ENCODE data around the gene RPUSD2.
A peak's percentile ranks its signal among the peaks of the same experiment; 100 is the strongest.

Gene RPUSD2

DNA sequence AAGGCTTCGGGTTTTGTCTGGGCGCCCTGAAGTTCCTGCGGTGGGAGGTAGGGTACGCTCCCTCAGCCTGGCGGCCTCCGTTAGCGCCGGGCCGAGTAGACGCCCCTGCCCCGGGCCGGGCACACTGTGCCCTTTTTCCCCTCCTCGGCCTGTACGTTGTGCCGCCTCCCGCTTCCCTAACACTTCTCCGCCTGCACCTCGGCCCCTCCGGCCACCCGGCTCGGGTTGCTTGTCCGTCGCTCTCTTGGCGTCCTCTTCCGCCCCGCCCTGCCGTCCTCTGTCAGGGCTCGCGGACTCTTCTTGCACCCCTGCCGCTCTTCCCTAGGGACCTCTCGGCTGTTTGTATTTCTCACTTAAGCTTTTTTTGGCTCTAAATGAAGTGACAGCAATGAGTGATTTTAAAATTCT is 25.3 kb downstream of the RPUSD2 start:
- no peak for TF ChIP-seq CTCF (conservative IDR thresholded peaks at IDR 0.05; ENCODE audit: control insufficient read depth, insufficient read depth, low read depth, low read length)
- peak; percentile 43 for DNase-seq (ENCODE audit: low read depth)
- H3K4me3 ChIP-seq (ENCODE audit: control insufficient read depth, low read depth, low read length), result peak overlapping the region; percentile 78

- no peak for TF ChIP-seq CTCF (conservative IDR thresholded peaks at IDR 0.05; ENCODE audit: control insufficient read depth, insufficient read depth, low read depth, low read length)
- no peak for DNase-seq (ENCODE audit: low read depth)
- H3K4me3 ChIP-seq (ENCODE audit: control insufficient read depth, low read depth, low read length), result peak overlapping the region; percentile 78
Measured at GRCh38 chr15:40595219-40595618, 26.1 kb downstream of the RPUSD2 start.

DNA sequence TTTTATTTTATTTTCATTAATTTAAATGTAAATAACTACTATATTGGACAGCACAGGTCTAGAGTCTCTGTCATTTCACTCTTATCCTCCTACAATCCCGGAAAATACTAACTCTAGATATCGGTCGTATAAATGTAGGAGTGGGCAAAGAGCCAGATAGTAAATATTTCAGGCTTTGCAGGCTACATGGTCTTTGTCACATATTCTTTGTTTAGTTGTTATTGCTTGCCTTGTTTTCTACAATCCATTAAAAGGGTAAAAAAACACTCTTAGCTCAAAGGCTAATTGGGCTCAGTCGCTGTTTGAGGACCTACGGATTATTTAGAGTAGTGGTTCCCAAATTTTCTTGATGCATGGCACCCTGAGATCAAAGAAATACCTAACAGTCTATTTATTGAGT is 26.7 kb downstream of the RPUSD2 start:
- peak overlapping the region; percentile 78 for H3K4me3 ChIP-seq (ENCODE audit: control insufficient read depth, low read depth, low read length)
- no peak for TF ChIP-seq CTCF (conservative IDR thresholded peaks at IDR 0.05; ENCODE audit: control insufficient read depth, insufficient read depth, low read depth, low read length)
- DNase-seq (ENCODE audit: low read depth), result no peak

- H3K4me3 ChIP-seq (ENCODE audit: control insufficient read depth, low read depth, low read length), result no peak overlapping the region
- no peak for DNase-seq (ENCODE audit: low read depth)
- TF ChIP-seq CTCF (conservative IDR thresholded peaks at IDR 0.05; ENCODE audit: control insufficient read depth, insufficient read depth, low read depth, low read length), result no peak
Measured at GRCh38 chr15:40597024-40597423, 27.9 kb downstream of the RPUSD2 start.

DNA sequence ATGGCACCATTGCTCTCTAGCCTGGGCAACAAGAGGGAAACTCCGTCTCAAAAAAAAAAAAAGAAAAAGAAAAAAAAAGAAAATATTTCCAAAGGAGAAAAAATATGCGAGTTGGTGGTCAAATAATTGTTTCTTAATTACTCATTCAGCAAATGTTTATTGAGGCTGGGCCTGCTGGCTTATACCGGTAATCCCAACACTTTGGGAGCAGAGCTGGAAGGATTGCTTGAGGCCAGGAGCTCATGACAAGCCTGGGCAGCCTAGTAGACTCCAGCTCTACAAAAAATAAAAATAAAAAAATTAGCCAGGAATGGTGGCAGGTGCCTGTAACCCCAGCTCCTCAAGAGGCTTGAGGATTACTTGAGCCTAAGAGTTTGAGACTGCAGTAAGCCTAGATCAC is 29.0 kb downstream of the RPUSD2 start:
- H3K4me3 ChIP-seq (ENCODE audit: control insufficient read depth, low read depth, low read length), result no peak overlapping the region
- no peak for DNase-seq (ENCODE audit: low read depth)
- TF ChIP-seq CTCF (conservative IDR thresholded peaks at IDR 0.05; ENCODE audit: control insufficient read depth, insufficient read depth, low read depth, low read length), result no peak

DNA sequence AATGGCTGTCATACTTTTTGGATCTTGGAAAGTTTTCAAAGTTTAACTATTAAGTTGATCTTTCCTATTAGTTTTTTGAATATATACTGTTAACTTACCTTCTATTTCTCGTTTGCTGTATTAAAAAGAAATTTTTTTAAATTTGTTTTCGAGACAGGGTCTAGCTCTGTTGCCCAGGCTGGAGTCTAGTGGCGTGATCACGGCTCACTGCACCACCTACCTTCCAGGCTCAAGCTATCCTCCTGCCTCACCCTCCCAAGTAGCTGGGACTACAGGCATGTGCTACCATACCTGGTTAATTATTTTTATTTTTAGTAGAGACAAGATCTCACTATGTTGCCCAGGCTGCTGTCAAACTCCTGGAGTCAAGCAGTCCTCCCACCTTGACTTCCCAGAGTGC is 29.6 kb downstream of the RPUSD2 start:
- H3K4me3 ChIP-seq (ENCODE audit: control insufficient read depth, low read depth, low read length), result no peak overlapping the region
- no peak for TF ChIP-seq CTCF (conservative IDR thresholded peaks at IDR 0.05; ENCODE audit: control insufficient read depth, insufficient read depth, low read depth, low read length)
- DNase-seq (ENCODE audit: low read depth), result no peak

DNA sequence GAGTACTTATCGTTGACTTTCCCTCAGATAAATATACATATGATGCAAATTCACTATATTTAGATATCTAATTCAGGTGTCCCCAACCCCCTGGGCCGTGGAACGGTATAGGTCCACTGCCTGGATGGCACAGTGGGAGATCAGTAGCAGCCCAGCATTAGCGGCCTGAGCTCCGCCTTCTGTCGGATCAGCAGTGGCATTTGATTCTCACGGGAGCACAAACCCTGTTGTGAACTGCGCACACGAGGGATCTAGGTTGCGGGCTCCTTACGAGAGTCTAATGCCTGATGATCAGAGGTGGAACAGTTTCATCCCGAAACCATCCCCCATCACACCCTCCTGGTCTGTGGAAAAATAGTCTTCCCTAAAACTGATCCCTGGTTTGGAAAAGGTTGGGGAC is 31.9 kb downstream of the RPUSD2 start:
- TF ChIP-seq CTCF (conservative IDR thresholded peaks at IDR 0.05; ENCODE audit: control insufficient read depth, insufficient read depth, low read depth, low read length), result no peak
- no peak overlapping the region for H3K4me3 ChIP-seq (ENCODE audit: control insufficient read depth, low read depth, low read length)
- DNase-seq (ENCODE audit: low read depth), result no peak

All from fibroblast of mammary gland (primary cell).